SK-N-SH (cell line): ENCODE data around the gene CXCR5.

Experiments
- CHD2 ChIP-seq: fragments of 150-350 bp; IDR thresholded peaks from 2 replicates; pipeline ENCODE4 v1.6.1; 2018; ENCODE audit warnings: low read length; ENCODE audit not compliant: partially characterized antibody
- CTCF ChIP-seq: fragments of 200-600 bp; sonication (generic); IDR thresholded peaks from 2 replicates; pipeline ENCODE4 v1.6.1; 2017; ENCODE audit warnings: antibody characterized with exemption, mild to moderate bottlenecking, moderate library complexity
- FOXJ3 ChIP-seq: sonication (generic); formaldehyde crosslinking; IDR thresholded peaks from 2 replicates; pipeline ENCODE4 v1.5.1; 2020; ENCODE audit warnings: mild to moderate bottlenecking, missing genetic modification reagents
- RAD21 ChIP-seq: IDR thresholded peaks from 2 replicates; pipeline ENCODE4 v1.6.1; 2012; ENCODE audit warnings: mild to moderate bottlenecking, low read length
- REST ChIP-seq: IDR thresholded peaks from 2 replicates; pipeline ENCODE4 v1.6.1; 2012; ENCODE audit warnings: mild to moderate bottlenecking, low read depth, low read length, moderate library complexity
- TAF1 ChIP-seq: IDR thresholded peaks from 2 replicates; pipeline ENCODE4 v1.6.1; 2012; ENCODE audit warnings: low read depth, mild to moderate bottlenecking, low read length, moderate library complexity, borderline replicate concordance

- TF ChIP-seq CTCF (no peak), FOXJ3 (no peak), RAD21 (no peak), CHD2 (no peak), REST (no peak), TAF1 (no peak)
Observed at GRCh38 chr11:118878163-118878563, 5.5 kb upstream of the CXCR5 start.
